Panc1 (cell line): ENCODE measurements around the gene SLC22A12. TPM values are rescaled to one million over a fixed set of nuclear protein-coding genes. Genes with fewer than 3 reads are reported as not detected.

ENCODE experiments used
- ATAC-seq: fragments of 200-7000 bp; cut with Tn5 transposase; 2 replicates; pipeline ENCODE4 v1.9.1; 2020; ENCODE audit warnings: mild to moderate bottlenecking, moderate library complexity
- BruUV-seq: library from RNA; stranded (reverse); fragments of 400-500 nt; replicated peaks from 2 replicates; lab custom pipeline; 2021; lab: Mats Ljungman, UMichigan
- CTCF ChIA-PET: fragments of 300-600 bp; sonication (Branson Sonifier 250); formaldehyde crosslinking; loops from one replicate; lab custom pipeline; 2022; ENCODE audit warnings: antibody characterized with exemption; lab: Charles Lee
- POLR2A ChIA-PET: fragments of 300-600 bp; sonication (Branson Sonifier 250); formaldehyde crosslinking; loops from one replicate; lab custom pipeline; 2022; ENCODE audit warnings: antibody characterized with exemption; lab: Charles Lee
- DNase-seq: peaks from one replicate; pipeline ENCODE4 v3.0.0-alpha.2; 2010; ENCODE audit warnings: low read depth, low spot score
- H3K27ac ChIP-seq: 2 replicates; pipeline ENCODE4 v1.5.1; 2011; ENCODE audit warnings: mild to moderate bottlenecking, low read length, inconsistent platforms
- H3K27me3 ChIP-seq: fragments of 200-500 bp; sonication (Bioruptor generic); 2 replicates; pipeline ENCODE4 v1.6.0; 2014; ENCODE audit warnings: low read length, inconsistent platforms; ENCODE audit not compliant: control insufficient read depth, insufficient read depth
- H3K36me3 ChIP-seq: fragments of 200-500 bp; sonication (Bioruptor generic); 2 replicates; pipeline ENCODE4 v1.5.1; 2014; ENCODE audit warnings: inconsistent platforms, mild to moderate bottlenecking, low read length, moderate library complexity; ENCODE audit not compliant: control insufficient read depth, insufficient read depth
- H3K4me1 ChIP-seq: 2 replicates; pipeline ENCODE4 v1.5.1; 2011; ENCODE audit warnings: inconsistent platforms, mild to moderate bottlenecking, low read length, moderate library complexity; ENCODE audit not compliant: control insufficient read depth, insufficient read depth
- H3K4me3 ChIP-seq, 2 experiments: 2 replicates each; pipeline ENCODE4 v1.5.1; 2011 to 2012; ENCODE audit warnings: low read depth in 2 of 2, low read length in 2 of 2, mild to moderate bottlenecking in 2 of 2, inconsistent platforms in 1 of 2, moderate library complexity in 1 of 2
- H3K9me3 ChIP-seq: fragments of 200-500 bp; sonication (Bioruptor generic); 2 replicates; pipeline ENCODE4 v1.5.1; 2014; ENCODE audit warnings: low read depth, mild to moderate bottlenecking, inconsistent platforms, low read length, moderate library complexity; ENCODE audit not compliant: control insufficient read depth, insufficient read depth
- CTCF ChIP-seq: fragments of 450-650 bp; IDR thresholded peaks from 2 replicates; pipeline ENCODE4 v1.5.1; 2017; ENCODE audit warnings: mild to moderate bottlenecking
- POLR2AphosphoS5 ChIP-seq: IDR thresholded peaks from 2 replicates; pipeline ENCODE4 v1.6.1; 2012; ENCODE audit warnings: mild to moderate bottlenecking, low read depth, low read length, moderate library complexity
- REST ChIP-seq, 2 experiments: IDR thresholded peaks; 2 replicates each; pipeline ENCODE4 v1.6.1; 2011 to 2012; ENCODE audit warnings: low read depth in 2 of 2, control low read depth in 1 of 2, low read length in 1 of 2, mild to moderate bottlenecking in 1 of 2, moderate library complexity in 1 of 2; ENCODE audit not compliant: insufficient read depth in 1 of 2
- SIN3A ChIP-seq: IDR thresholded peaks from 2 replicates; pipeline ENCODE4 v1.6.1; 2012; ENCODE audit warnings: low read depth, mild to moderate bottlenecking, low read length, moderate library complexity, borderline replicate concordance; ENCODE audit not compliant: insufficient read depth
- TCF7L2 ChIP-seq: IDR thresholded peaks from 2 replicates; pipeline ENCODE4 v1.6.1; 2011; ENCODE audit warnings: mild to moderate bottlenecking, low read depth, low read length, inconsistent platforms
- in situ Hi-C: cut with HindIII; loops from 2 replicates; pipeline ENCODE4 v1.10.0; 2016; ENCODE audit warnings: low sequenced_read_pairs, low pct_unique_long_range_greater_than_20kb
- intact Hi-C: fragments of 100-400 bp; cut with micrococcal nuclease; formaldehyde crosslinking; loops from one replicate; pipeline ENCODE4 v1.10.0; 2022; ENCODE audit not compliant: unreplicated experiment
- total RNA-seq: library from RNA; stranded (reverse); gene quantifications from one replicate; pipeline ENCODE4 v1.2.1, GENCODE V29; 2021; ENCODE audit not compliant: unreplicated experiment

Gene SLC22A12
- total RNA-seq, 1 experiment from 2014 or later: not detected

GRCh38 chr11:64566915-64567891, 23.8 kb upstream of the SLC22A12 start:
- in situ Hi-C loops: no loop called here
- no peak overlapping the region; a peak in 1 of 4 replicates for H3K4me3 ChIP-seq
- H3K36me3 ChIP-seq: no peaks in the 10 kb centered on the region

More at GRCh38 chr11:64566915-64567891, 23.8 kb upstream of the SLC22A12 start:
- ChIA-PET CTCF (interaction anchor here (1.4 kb wide), 1 partner anchor 16 kb away, joined by 4 read pairs; no protein-coding TSS in a partner anchor), POLR2A (no interaction called here)
- H3K27me3 ChIP-seq: no peaks in the 10 kb centered on the region
- H3K4me1 ChIP-seq: 0 out of 2 replicates have a peak, but pooled peaks cover 9% of the 10 kb centered on the region
- no TSS peak for BruUV-seq
- H3K27ac ChIP-seq: peak overlapping the region; percentile 40; the same call in 1 of the 2 replicates
- DNase-seq (no peak), ATAC-seq (no peak)
- no peaks in the 10 kb centered on the region for H3K9me3 ChIP-seq
- TF ChIP-seq SIN3A (no peak), CTCF (no peak), TCF7L2 (no peak), REST (IDR thresholded peaks at IDR 0.05; ENCODE audit: insufficient read depth in 1 of 2, low read depth in 2 of 2, low read length in 1 of 2) (no peak), POLR2AphosphoS5 (no peak)
- intact Hi-C loops: no loop called here
